GM12865 (cell line): ENCODE results near the gene SEC31B.

Source experiments
- DNase-seq: peaks from one replicate; pipeline ENCODE4 v3.0.0; 2010; ENCODE audit warnings: low read depth
- H3K4me3 ChIP-seq: 2 replicates; pipeline ENCODE4 v1.5.1; 2011; ENCODE audit warnings: mild to moderate bottlenecking, low read depth, low read length, control low read depth
- TF ChIP-seq, protein P1 (sequence below): IDR thresholded peaks from 2 replicates; pipeline ENCODE4 v1.5.1; 2011; ENCODE audit warnings: low read length, control low read depth, low read depth, inconsistent platforms; ENCODE audit not compliant: insufficient read depth; ENCODE audit errors: missing control alignments

Gene SEC31B

DNA sequence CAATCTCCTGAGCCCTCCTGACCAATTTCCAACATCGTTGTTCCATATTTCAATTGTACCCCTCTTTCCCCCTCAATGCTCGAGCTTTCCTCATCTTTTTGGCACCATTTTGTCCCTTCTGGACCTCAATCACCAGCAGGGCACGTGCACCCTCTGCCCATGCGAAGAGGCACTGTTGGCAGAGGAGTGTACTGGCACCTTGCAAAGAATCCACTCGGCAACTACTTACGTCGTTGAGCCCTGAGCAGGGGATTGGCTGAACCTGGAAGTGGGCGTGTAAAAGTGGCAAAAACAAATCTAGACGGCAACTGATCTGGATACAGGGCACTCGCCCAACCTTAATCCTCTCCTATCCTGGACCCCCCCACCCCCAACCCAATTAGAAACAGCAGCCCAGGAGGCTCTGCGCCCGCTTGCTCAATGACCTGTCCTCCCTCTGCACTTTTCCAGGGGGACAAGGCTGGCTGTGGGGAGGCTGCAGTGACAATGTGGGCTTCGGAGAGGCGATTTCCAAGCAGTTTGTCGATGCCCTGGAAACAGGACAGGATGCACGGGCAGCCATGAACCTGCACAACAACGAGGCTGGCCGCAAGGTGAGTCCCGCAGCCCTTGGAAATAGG is 38.1 kb downstream of the SEC31B start:
- TF ChIP-seq, protein P1, sequence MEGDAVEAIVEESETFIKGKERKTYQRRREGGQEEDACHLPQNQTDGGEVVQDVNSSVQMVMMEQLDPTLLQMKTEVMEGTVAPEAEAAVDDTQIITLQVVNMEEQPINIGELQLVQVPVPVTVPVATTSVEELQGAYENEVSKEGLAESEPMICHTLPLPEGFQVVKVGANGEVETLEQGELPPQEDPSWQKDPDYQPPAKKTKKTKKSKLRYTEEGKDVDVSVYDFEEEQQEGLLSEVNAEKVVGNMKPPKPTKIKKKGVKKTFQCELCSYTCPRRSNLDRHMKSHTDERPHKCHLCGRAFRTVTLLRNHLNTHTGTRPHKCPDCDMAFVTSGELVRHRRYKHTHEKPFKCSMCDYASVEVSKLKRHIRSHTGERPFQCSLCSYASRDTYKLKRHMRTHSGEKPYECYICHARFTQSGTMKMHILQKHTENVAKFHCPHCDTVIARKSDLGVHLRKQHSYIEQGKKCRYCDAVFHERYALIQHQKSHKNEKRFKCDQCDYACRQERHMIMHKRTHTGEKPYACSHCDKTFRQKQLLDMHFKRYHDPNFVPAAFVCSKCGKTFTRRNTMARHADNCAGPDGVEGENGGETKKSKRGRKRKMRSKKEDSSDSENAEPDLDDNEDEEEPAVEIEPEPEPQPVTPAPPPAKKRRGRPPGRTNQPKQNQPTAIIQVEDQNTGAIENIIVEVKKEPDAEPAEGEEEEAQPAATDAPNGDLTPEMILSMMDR: no peak
- H3K4me3 ChIP-seq: peak overlapping the region; percentile 34
- peak; percentile 91 for DNase-seq

DNA sequence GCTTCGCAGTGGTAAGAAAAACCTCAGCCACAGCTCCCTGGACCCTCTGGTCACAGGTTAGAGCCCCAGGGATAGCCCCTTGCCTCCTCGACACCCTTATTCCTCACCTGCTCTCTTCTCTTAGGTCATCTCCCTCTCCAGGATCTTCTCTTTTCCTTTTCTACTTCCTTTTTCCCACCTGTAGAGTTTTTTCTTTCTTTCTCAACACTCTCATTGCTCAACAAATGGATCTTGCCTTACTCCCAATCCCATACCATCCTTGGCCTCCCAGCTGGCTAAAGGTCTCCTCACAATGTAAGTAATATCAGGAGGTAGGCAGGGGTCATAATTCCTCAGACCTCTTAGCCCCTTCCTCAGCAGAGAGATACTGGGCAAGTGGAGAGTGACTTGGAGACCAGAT is 39.7 kb downstream of the SEC31B start:
- no peak overlapping the region for H3K4me3 ChIP-seq
- DNase-seq: no peak
- TF ChIP-seq, protein P1: no peak

DNA sequence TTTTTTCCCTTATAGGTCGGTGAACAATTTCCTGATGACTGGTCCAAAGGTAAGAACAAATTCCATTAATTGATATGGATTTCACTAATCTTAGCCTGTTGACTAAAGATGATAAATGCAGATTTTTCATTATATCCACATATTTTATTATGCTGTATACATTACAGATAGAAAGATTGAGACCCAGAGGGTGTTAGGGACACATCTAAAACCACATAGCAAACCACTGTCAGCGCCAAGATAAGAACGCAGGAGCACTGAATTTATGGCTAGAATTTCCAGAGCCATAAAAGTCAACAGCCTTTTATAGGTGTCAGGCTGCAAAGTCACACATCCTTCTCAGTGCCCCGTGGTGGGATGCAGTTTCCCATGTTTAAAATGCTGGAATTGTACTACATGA is 40.6 kb downstream of the SEC31B start:
- TF ChIP-seq, protein P1: no peak
- H3K4me3 ChIP-seq: no peak overlapping the region
- no peak for DNase-seq

DNA sequence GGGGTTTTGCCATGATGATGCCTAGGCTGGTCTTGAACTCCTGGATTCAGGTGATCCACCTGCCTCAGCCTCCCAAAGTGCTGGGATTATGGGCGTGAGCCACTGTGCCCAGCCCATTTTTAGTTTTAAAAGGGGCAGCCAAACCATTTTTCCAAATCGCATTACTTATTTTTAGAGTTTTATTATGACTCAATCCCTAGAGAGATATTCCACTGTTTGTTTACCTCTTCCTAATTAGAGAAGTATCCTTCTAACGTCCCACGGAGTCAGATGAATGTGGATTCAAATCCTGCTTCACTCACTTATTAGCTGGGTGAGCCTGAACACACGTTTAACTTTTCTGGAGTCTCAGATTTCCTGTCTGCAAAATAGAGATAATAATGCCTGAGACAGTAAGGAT is 41.7 kb downstream of the SEC31B start:
- TF ChIP-seq, protein P1: no peak
- no peak for DNase-seq
- no peak overlapping the region for H3K4me3 ChIP-seq

DNA sequence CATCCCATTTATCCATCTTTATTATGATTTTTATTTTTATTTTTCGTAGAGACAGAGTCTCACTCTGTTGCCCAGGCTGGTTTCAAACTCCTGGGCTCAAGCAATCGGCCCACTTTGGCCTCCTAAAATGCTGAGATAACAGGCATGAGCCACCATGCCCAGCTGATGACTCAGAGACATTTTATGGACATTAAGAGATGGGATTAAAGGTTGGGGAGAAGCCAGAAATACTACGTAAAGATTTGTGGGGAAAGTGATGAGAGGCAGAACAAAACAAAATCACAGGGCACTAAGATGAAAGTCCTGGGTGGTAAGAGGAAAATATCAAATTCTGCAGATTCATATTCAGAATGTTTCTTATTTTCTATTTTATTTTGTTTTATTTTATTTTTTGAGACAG is 49.3 kb downstream of the SEC31B start:
- DNase-seq: no peak
- no peak overlapping the region for H3K4me3 ChIP-seq
- TF ChIP-seq, protein P1: no peak

DNA sequence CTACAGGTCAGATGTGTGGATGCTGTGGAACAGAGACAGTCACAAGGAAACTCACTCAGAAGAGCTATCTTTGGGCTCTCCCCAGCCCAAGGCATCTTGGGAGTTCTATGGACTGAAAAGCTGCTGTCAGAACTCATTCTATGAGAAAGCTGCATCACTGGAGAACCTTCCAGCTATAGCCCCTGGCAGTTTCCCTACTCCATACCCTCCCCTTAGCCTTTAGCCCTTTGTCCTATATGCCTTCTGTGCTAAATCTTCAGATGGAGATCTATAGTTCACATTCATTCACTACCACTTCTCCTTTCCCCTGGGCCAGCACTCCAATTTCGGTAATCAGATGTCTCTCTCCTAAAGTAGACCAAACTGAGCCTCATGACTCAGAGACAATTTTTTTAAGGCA is 49.9 kb downstream of the SEC31B start:
- H3K4me3 ChIP-seq: no peak overlapping the region
- TF ChIP-seq, protein P1: no peak
- DNase-seq: no peak

DNA sequence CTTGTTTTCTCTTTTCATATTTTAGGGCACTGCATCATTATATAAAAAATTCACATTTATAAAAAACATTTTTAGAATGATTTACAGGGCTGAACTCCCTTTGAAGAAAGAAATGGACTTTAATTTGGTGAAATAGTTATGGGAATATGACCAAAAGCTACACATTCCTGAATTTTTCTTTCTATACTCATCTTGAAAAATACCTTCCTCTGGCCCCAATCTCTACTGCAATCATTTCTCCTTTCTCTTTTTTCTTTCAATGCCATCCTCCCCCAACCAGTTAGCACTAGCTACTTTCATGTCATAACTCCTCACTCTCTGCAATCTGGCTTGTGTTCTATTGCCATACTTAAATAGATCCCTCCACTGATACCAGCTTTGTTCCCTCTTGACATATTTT is 50.7 kb downstream of the SEC31B start:
- DNase-seq: no peak
- TF ChIP-seq, protein P1: no peak

More for the DNA sequence above, 50.7 kb downstream of the SEC31B start:
- H3K4me3 ChIP-seq: no peak overlapping the region
